HL-60 (cell line): ENCODE measurements around the gene COLEC12.

Experiments used
- DNase-seq, 2 experiments: peaks; one replicate each; pipeline ENCODE4 v3.0.0-alpha.2; 2010 to 2020; ENCODE audit warnings: low read depth in 1 of 2, low spot score in 1 of 2
- H3K27ac ChIP-seq: fragments of 250-450 bp; sonication (Bioruptor Pico); replicated peaks from 2 replicates; pipeline ENCODE4 v1.5.1; 2020; ENCODE audit warnings: mild to moderate bottlenecking, moderate library complexity
- H3K27me3 ChIP-seq: fragments of 250-450 bp; sonication (Bioruptor Pico); 2 replicates; pipeline ENCODE4 v1.5.1; 2021; ENCODE audit warnings: mild to moderate bottlenecking, moderate library complexity; ENCODE audit not compliant: insufficient read depth, poor library complexity, severe bottlenecking
- H3K4me3 ChIP-seq: replicated peaks from 2 replicates; pipeline ENCODE4 v1.5.1; 2011; ENCODE audit warnings: mild to moderate bottlenecking, control low read depth, low read length; ENCODE audit not compliant: insufficient read depth
- CTCF ChIP-seq: IDR thresholded peaks from one replicate; pipeline ENCODE4 v1.5.1; 2011; ENCODE audit warnings: low read length, control low read depth, inconsistent platforms; ENCODE audit not compliant: insufficient read depth
- GABPA ChIP-seq: IDR thresholded peaks from 2 replicates; pipeline ENCODE4 v1.6.1; 2012; ENCODE audit warnings: low read depth
- POLR2AphosphoS5 ChIP-seq: IDR thresholded peaks from 2 replicates; pipeline ENCODE4 v1.6.1; 2012; ENCODE audit warnings: low read depth
- REST ChIP-seq: IDR thresholded peaks from 2 replicates; pipeline ENCODE4 v1.6.1; 2012; ENCODE audit warnings: low read depth; ENCODE audit not compliant: insufficient replicate concordance
- SPI1 ChIP-seq: IDR thresholded peaks from 2 replicates; pipeline ENCODE4 v1.6.1; 2012; ENCODE audit warnings: low read depth, mild to moderate bottlenecking, borderline replicate concordance

The COLEC12 gene

DNA sequence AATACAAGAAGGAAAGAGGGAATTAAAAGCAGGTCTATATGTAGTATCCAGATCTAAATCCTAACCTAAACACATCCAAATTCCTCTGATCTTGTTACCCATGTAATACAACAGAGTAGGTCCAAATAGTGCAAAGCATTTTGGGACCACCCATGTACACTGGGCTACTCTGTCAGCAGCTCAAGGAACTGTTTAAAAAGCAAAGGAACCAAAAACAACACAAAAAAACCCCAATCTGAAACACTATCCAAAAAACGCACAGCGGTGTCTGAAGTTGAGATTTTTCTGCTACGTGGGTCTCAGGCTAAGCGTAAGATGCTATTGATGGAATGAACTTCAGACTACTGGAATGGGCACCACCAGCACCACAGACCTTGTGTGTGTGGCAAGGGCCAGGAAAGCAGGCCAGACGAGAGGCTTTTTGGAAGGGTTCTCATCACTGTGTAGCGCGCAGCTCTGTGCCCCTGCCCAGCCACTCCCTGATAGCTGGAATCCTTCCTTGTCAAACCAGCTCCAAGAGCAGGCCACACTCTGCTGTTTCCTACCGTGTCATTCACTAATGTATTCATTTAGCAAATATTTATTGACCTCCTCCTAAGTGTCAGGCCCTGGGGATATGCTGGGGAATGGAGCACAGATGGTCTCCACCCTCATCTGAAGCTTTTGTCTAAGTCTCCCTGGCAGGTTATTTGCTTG is 101.4 kb downstream of the COLEC12 start:
- DNase-seq, result no peak
- Histone ChIP-seq H3K27me3 (no peaks in the 10 kb centered on the region), H3K4me3 (no peak overlapping the region), H3K27ac (peak overlapping the region; percentile 76)
- no peak for TF ChIP-seq GABPA
- no peak for TF ChIP-seq SPI1
- no peak for TF ChIP-seq CTCF
- TF ChIP-seq REST, result no peak

DNA sequence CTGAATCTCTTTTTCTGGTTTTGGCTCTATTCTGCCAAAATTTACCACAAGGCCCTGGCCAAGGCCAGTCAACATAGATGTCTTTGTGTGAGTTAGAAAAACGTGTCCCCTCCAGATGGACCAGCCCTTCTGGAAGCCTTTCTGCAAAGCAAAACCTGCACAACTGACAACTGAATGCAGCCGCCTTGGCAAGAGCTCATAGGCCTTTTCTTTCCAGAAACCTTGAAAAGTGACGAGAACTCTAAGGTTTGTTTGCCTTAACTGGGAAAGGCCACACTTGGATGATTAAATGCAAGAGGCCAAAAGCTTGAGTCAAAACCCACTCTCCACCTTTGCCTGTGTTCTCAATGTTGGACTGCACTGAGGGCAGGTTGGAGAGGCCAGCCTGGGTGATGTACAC is 103.9 kb downstream of the COLEC12 start:
- Histone ChIP-seq H3K27me3 (no peaks in the 10 kb centered on the region), H3K4me3 (no peak overlapping the region), H3K27ac (no peak overlapping the region; the same call in 1 of the 2 replicates)
- DNase-seq, result no peak
- TF ChIP-seq SPI1, result no peak
- no peak for TF ChIP-seq GABPA
- no peak for TF ChIP-seq REST
- TF ChIP-seq CTCF, result no peak
- no peak for TF ChIP-seq POLR2AphosphoS5

- H3K4me3 ChIP-seq, result no peak overlapping the region
- H3K27ac ChIP-seq, result no peak overlapping the region
- H3K27me3 ChIP-seq, result no peaks in the 10 kb centered on the region
- TF ChIP-seq GABPA (no peak), SPI1 (no peak), REST (no peak), POLR2AphosphoS5 (no peak), CTCF (no peak)
- no peak for DNase-seq
Measured at GRCh38 chr18:396251-396555, 104.3 kb downstream of the COLEC12 start.
